OCI-LY3 (cell line): ENCODE data around the gene IFT122.

Experiments used
- CTCF ChIP-seq: fragments of 200-600, 300-600 bp; sonication (generic); IDR thresholded peaks from 2 replicates; pipeline ENCODE4 v1.5.1; 2014; ENCODE audit warnings: antibody characterized with exemption, low read length, low read depth
- EZH2phosphoT487 ChIP-seq: fragments of 200-600 bp; shearing (Covaris generic); IDR thresholded peaks from 2 replicates; pipeline ENCODE4 v1.6.1; 2018; ENCODE audit warnings: antibody characterized with exemption, mixed run types, low read depth

- TF ChIP-seq EZH2phosphoT487: no peak
- no peak for TF ChIP-seq CTCF
Measured at GRCh38 chr3:129555616-129556357, 115.8 kb downstream of the IFT122 start.
